GM19035 (cell line): ENCODE measurements around the gene PKHD1.
A peak's percentile ranks its signal among the peaks of the same experiment; 100 is the strongest.
"Not testable (repeated sequence)": the region's sequence is repeated elsewhere in the genome, so short reads cannot be mapped to it uniquely, and the experiment has no call there.

ENCODE experiments used
- ATAC-seq: cut with Tn5 transposase; IDR thresholded peaks from one replicate; pipeline ENCODE4 v1.9.1; 2021; ENCODE audit not compliant: unreplicated experiment

Gene PKHD1

DNA sequence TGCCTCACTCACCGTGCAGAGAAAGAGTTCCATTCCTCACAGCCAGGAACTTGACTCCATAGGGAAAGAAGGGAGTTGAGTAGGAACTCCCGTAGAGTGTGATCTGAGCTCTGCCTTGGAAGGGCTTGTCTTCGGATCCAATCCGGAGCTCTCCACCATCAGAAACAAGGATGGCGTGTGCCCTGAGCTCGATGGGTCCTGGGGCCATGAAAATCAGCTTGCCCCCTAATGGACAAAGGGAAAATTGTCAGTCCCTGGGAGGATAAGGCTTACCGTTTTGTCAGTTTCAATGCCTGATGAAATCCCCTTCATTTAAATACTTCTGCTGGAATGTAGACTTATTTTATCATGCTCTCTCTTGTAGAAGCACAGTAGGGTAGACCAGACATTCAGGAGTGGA is 153.3 kb downstream of the PKHD1 start:
- no peak for ATAC-seq

DNA sequence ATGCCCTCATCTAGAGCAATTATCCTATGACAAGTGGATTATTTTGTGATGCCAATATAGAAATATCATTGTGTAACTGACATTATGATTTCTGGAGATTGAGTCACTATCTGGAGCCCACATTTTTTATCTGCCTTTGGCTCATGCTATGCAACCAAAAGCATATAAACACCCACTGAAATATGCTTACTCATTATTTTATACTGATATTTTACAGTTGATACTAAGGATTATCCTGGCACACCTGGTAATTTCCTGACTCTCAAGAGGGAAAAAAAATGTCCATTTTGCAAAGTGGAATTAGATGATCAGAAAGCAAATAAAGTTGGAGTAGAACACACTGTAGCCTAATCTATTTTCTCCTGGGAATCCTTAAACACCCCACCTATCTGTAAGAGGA is 154.5 kb downstream of the PKHD1 start:
- ATAC-seq: no peak

DNA sequence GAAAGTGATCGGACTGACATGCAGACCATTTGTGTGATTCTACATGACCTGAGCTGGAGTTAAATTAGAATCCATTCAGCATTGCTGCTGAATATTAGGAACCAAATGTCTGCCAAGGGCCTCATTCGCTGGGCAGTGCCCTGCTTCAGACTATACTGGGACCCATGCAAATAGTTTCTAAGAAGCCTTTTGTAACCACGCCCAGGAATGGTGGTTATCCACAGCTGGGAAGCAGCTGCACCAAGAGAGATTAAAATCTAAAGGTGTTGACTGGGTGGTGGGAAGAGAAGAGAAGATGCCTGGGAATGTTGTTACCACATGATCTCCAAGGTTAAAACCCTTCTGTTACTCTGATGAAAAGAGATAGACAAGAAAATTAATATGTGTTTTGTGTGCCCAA is 156.8 kb downstream of the PKHD1 start:
- ATAC-seq: no peak

DNA sequence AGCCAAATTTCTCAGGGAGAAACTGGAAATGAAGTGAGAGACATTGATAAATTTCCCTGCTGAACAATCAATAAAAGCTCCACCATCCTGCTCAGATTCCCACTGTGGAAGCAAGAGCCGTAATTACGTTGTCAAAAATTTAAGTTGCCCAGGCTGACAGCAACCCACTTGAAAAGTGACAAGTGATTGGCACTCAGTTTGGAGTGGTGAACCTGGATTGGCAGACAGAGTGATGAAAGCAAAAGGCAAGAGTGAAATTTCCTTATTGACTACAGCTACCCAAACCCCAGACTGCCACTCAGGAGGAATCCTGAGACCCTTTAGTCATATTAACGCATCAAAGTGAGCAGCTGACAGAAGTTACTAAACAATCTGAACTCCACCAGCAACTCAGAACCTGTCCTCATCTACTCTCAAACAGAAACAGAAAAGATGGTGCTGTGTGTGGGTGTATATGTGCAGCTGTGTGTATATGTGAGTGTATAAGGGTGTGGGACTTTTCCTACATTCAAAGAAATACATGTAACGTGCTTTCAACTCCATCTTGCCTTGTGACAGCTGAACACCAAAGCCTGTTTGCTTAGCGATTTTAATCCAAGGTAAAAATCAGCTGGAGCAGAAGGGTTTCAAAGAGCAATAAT is 157.4 kb downstream of the PKHD1 start:
- ATAC-seq: no peak

DNA sequence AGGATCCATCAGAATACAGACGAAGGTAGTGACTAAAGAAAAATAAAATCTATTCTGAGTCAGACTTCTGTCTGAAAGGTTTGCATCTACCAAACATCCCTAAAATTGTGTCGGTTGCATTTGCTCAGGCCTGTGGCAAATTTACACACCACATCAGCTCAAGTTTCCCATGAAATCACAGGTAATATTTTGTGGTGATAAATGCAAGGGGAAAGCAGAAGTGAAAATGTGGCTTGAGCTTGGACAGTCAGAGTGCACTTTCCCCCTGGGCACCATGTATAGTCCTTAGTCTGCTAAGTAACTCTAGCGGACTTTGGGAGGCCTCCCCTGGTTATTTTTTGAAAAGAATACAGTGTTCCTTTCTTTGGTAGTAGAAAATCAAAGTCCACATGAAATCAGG is 159.1 kb downstream of the PKHD1 start:
- ATAC-seq: peak; percentile 81

DNA sequence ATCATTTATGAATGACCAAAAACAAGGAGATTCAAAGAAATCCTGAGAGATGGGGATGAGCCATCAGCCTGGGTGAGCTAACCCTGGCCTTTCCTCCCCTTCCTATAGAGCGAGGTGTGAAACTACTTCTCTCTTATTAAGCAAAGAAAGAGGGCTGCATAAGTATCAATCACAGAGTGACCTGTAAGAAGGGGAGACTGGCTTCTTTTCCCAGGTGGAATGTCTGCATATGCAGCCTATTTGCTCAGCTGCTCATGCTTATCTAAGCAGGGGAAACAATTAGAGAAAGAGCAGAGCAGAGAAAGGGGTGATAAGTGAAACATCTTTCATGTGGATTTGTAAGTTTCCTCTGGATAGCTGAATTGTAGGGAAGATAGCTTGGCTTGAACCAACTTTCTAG is 160.0 kb downstream of the PKHD1 start:
- ATAC-seq: no peak

DNA sequence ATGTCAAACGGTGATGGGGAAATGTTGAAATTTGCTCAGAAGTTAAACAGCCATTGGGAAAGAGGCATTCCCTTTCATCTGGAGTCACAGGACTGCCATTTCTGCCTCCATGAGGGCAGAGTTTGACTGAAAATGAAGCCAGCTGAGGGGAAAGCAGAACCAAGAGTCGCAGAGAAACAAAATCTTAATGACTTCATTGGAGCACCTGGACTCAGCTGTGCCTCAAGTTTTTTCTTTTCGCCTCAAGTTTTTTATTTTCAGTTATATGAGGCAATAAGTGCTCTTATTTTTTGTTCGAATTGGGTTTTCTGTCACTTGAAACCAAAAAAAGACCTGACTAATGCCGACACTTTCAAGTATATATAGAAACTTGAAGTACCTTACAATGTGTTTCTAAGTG is 161.3 kb downstream of the PKHD1 start:
- no peak for ATAC-seq

DNA sequence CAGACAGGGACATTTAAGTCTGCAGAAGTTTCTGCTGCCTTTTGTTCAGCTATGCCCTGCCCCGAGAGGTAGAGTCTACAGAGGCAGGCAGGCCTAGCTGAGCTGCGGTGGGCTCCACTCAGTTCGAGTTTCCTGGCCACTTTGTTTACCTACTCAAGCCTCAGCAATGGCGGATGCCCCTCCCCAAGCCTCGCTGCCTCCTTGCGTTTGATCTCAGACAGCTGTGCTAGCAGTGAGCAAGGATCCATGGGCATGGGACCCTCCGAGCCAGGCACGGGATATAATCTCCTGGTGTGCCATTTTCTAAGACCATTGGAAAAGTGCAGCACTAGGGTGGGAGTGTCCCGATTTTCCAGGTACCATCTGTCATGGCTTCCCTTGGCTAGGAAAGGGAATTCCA is 164.9 kb downstream of the PKHD1 start:
- not testable (repeated sequence) for ATAC-seq

DNA sequence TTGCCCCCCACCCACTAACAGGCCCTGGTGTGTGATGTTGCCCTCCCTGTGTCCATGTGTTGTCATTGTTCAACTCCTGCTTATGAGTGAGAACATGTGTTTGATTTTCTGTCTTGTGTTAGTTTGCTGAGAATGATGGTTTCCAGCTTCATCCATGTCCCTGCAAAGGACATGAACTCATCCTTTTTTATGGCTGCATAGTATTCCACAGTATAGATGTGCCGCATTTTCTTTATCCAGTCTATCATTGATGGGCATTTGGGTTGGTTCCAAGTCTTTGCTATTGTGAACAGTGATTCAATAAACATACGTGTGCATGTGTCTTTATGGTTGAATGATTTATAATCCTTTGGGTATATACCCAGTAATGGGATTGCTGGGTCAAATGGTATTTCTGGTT is 169.1 kb downstream of the PKHD1 start:
- not testable (repeated sequence) for ATAC-seq

DNA sequence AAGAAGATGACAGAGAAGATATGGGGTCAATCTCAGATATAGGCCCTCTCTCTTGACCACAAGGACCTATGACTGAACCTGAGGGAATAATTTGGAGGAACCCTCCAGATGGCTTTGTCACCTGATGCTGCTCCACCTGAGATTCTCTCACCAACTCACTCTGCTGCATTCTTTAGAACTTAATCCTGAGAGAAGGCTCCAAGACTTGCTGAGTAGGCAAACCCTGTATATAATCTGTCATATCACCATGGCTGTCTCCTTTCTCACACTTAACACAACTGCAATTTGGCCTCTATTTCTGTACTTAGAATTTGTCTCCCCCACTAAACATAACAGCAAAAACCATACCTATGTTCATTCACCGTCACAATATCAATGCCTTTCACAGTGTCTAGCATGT is 172.3 kb downstream of the PKHD1 start:
- ATAC-seq: no peak

DNA sequence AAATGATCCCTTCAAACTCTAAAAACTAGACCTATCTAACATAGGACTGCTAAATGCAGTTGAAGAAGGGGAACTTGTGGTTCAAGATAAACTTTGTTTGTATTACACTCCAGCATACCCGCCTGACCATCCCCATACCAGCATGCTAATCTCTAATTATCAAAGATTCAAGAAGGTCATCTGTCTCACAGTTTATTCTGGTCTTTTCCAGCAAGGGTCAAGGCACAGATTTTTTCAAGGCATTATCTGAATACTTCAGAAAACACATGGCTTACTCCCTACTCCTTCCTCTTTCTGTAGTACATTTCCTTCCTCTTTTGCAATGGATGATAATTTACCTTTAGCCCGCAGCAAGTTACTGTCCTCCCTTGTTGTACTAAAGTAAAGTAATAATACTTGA is 174.1 kb downstream of the PKHD1 start:
- ATAC-seq: no peak

DNA sequence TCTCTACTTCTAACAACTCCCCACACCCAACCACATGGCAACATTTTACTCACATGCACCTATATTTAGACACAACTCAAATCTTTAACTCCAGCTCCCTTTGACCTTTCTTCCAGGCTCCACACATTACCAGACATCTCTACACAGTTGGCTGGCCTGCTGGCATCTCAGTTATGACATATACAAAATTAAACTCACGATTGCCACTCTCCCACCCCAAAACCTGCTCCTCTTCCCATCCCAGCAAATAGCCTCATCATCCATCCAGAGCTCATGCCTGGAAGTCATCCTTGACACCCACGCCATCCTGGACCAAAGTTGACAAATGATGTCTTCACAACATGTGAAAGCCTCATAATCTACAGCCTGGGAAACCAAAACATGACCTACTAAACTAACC is 176.6 kb downstream of the PKHD1 start:
- no peak for ATAC-seq

DNA sequence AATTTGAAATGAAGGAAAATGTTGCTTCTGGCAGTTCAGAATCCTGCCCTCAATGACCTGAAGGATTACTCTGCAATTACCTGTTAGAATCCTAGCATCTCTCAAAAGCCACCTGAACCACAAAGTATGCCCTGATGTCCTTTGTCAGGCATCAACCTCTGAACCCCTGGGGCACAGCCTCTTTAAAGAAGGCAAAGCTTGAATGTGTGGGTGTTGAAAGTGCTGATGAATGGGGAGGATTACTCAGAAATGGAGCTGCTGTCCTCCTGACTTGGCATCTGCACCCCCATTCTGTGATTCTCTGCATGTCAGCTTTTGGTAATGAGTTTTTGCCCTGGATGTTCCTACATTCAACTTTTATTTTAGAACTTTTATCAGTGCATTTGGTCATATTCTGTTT is 179.2 kb downstream of the PKHD1 start:
- no peak for ATAC-seq

DNA sequence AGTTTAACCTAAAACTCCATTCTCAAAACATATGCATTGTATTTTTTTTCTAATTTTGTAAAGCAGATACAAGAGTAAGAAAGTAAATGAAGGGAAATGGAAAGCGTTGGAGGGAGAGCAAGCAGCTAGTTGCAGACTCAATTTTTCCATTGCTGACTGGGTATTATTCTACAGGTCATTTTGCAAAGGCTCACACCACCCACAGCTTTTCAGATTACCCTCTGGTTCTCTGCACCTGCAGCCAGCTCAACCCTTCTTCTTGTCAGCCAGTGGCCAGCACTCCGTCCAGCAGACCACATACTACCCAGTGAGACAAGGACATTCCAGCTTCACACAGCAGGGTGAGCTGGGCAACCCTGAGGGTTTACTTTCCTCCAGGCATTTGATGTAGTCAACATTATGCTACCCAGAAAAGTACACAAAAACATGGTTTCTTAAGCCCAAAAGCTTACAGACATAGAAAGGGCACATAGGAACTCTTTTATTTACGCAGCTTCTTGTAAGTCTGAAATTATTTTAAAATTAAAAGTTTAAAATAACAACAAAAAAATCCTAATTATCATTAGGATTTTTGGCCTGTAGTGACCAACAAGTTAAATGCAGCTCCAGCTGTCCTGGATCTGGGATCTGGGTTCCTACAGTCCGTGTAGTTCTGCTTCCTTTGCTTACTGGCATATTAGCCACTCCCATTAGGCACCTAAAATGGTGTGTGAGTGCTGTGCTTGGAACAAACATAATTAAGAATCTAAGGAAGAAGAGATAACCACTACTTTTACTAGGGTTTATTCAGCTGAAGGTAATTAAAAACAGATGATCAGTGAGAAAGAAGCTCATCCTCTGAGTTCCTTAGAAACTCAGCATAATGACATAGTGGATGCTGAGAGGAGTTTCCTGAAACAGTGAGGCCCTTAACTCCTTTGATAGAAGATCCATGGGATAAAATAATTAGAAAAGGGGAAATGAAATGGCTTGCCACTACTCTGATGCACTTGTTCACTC is 185.3 kb downstream of the PKHD1 start:
- ATAC-seq: no peak

DNA sequence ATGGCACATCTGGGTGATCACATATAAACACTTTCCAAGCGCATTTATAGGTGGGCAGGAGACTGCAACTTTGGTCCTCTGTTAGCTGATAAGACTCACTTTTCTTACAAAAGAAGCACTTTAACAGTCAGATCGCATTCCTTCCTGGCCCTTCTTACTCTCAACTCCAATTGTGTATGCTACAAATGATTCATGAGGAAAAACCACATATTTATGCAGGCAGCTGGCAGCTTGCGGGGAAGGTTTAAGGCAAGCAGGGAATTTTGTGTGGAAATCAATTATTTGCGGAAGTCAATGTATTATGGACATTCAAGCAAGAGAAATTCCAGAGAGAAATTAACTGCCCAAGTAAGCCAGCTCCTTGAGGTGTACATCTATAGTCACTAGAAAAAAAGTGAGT is 194.0 kb downstream of the PKHD1 start:
- ATAC-seq: no peak

DNA sequence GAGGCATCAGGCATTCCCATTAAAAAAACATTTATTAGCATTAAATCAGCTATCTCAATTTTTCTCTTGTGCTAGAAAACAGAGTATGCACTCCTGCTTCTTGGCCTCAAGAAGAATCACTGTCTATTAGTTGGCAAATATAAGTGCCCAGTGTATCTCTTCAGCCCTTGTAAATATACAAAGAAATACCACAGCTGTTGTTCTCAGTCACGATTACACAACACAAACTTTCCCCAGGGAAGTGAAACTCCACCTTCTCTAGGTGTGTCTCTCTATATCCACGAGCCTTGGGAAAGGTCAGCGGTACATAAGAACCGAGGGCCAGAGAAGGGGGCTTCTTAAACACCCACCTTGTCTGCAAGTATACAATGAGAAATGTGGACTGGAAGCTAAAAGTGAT is 194.7 kb downstream of the PKHD1 start:
- no peak for ATAC-seq

DNA sequence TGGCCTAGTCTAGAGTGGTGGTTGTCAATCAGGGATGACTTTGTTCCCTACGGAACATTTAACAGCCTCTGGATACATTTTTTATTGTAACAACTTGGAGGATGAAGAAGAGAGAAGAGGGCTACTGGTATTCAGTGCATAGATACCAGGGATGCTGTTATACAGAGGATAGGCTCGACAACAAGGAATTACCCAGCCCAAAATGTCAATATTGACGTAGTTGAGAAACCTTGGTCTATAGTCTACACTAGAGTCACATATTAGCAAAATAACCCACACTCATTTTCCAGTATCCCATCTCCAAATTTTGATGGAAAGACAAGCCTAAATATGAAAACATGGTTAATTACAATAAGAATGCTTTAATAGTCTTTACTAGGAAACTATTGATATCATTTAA is 195.1 kb downstream of the PKHD1 start:
- ATAC-seq: no peak

DNA sequence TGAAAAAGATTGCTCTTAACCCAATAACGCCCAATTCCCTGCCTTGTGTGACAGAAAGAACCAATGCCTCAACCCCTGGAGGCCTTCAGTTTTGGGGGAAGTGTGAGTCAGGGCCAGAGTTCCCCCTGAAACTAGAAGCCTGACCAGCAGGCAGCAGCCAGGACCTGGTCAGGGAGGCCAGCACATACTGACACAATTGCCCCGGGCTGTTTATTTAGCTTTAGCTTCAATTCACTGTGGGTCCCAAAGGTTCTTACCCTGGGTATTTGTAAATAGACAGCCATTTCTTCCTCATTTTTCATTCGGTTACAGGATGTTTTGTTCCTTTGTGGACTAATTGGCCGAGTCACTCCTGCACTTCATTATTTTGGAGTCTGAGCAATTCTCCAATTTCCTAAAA is 195.6 kb downstream of the PKHD1 start:
- ATAC-seq: no peak

DNA sequence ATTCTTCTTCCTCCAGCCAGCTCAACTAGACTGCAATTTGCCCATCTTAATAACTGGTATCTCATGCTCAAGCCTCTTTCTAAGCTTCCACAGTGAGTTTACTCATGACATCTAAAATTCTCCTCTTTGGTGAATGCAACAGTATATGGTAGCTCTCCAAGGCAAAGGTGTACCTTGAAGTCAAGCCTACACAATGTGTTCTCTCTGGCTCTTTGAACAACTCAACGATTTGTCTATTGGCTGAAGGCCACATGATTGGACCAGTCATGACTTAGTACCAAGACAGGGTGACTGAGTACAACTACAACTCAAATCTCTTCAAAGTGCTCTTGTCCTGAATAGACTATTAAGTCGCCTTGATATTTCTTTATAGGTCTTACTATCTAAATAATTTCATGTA is 199.6 kb downstream of the PKHD1 start:
- no peak for ATAC-seq

DNA sequence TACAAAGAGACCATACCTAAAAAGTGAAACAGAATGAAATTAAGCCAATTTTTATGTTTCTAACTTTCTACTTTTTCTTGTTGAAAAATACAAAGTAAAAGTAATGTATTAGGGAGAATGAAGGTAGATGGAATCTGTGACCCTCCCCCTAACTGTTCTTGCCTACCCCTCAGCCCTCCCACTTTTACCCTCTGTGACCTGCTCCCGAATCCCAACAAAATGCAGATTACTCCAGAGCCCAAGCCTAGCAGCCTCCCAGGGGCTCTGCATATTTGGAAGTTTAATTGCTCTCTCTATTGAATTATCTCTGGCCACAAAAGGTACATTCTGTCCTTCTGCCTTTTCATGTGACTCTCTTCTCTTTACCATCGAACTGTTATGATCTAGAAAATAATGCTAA is 201.5 kb downstream of the PKHD1 start:
- ATAC-seq: no peak

DNA sequence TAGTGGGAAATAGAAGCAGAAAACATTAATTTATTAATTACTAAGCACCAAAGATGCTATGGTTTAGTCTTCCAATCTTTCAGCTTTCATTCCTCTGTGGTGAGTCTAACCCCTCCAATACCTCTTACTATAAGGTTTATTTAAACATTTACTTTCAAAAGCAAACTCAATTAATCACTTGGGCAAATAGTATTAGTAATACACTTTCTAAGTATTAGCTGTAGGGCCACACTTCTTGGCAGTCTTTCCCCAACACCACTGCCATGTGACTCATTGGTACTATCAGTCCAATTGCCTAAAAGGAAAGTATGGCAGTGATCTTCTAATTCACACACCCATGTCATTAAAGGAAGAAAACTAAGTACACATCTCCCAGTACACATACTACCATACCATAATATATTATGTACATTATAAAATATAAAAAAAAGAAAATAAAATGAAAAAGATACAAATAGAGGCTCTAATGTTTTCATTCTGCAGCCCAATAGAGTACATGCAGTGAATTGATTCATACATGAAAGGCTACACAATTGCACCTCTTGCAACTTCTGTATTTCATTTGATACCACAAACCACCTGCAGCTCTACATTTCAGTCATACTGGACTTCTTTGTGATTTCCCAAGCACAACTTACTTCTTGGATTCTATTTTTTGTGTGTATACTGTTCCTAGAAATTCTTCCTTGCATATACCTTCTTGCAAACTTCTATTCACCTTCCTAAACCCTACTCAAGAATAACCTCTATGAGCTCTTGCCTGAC is 218.6 kb downstream of the PKHD1 start:
- no peak for ATAC-seq

DNA sequence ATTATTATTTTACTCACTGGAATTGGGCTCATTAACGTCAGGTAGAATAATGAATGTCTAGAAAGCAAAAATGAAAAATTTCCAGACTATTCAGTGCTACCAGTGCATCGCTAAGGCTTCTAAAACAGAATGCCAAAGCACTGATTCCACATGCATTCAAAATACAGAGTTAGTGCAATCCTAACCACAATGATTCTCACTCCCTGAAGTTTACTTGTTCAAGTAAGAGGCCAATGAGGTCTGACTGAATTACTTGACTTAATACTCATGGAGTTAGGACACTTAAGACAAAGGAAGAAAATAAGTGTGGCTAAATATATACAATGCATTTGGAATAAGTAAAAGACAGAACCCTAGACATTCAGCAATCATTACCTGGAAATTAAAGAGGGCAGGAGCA is 220.5 kb downstream of the PKHD1 start:
- ATAC-seq: no peak
